ENCODE data around the gene UVRAG.

- TF ChIP-seq CTCF (IDR thresholded peaks at IDR 0.05) (no peak), EP300 (IDR thresholded peaks at IDR 0.05) (no peak), POLR2A (IDR thresholded peaks at IDR 0.05) (no peak)
Measured at GRCh38 chr11:75939992-75940391, 125.0 kb downstream of the UVRAG start.

Data from ovary (tissue), 3 donors.